HG02852 (cell line): ENCODE measurements around the gene SPRR5.

ENCODE experiments used
- ATAC-seq: cut with Tn5 transposase; IDR thresholded peaks from one replicate; pipeline ENCODE4 v1.9.1; 2021; ENCODE audit warnings: mild to moderate bottlenecking, moderate library complexity; ENCODE audit not compliant: unreplicated experiment

The SPRR5 gene

GRCh38 chr1:152981146-152981871, 34.3 kb downstream of the SPRR5 start:
- no peak for ATAC-seq

GRCh38 chr1:152982076-152982475, 35.1 kb downstream of the SPRR5 start:
- no peak for ATAC-seq

GRCh38 chr1:152983234-152983633, 36.2 kb downstream of the SPRR5 start:
- no peak for ATAC-seq

GRCh38 chr1:152983743-152984142, 36.7 kb downstream of the SPRR5 start, which contains the start of gene SPRR1A:
TSS of gene SPRR1A (plus strand) at chr1:152984081. CDS start at chr1:152985231, 1,150 bp downstream.
- ATAC-seq: no peak

- no peak for ATAC-seq
Observed at GRCh38 chr1:152986578-152986977, 39.6 kb downstream of the SPRR5 start.

- no peak for ATAC-seq
Observed at GRCh38 chr1:152993186-152993585, 46.2 kb downstream of the SPRR5 start.

- no peak for ATAC-seq
Observed at GRCh38 chr1:152995842-152996241, 48.8 kb downstream of the SPRR5 start.

GRCh38 chr1:152996633-152997400, 49.8 kb downstream of the SPRR5 start:
- no peak for ATAC-seq

- ATAC-seq: no peak
Observed at GRCh38 chr1:152997901-152998300, 50.9 kb downstream of the SPRR5 start.

- ATAC-seq: no peak
Observed at GRCh38 chr1:152998476-152998875, 51.5 kb downstream of the SPRR5 start.
